Activated CD8-positive, alpha-beta memory T cell treated with anti-CD3 and anti-CD28 coated beads for 36 hours (primary cell): ENCODE data around the gene SOX4. TPM values are rescaled to one million over a fixed set of nuclear protein-coding genes. Genes with fewer than 3 reads are reported as not detected.
"Not testable (repeated sequence)": the region's sequence is repeated elsewhere in the genome, so short reads cannot be mapped to it uniquely, and the experiment has no call there.

ENCODE experiments used
- CTCF ChIA-PET: fragments of 350-600 bp; sonication (Branson Sonifier 250); formaldehyde crosslinking; loops from one replicate; lab custom pipeline; 2021; ENCODE audit warnings: antibody characterized with exemption; lab: Charles Lee
- POLR2A ChIA-PET: fragments of 350-600 bp; sonication (Branson Sonifier 250); formaldehyde crosslinking; loops from one replicate; lab custom pipeline; 2021; ENCODE audit warnings: antibody characterized with exemption; lab: Charles Lee
- total RNA-seq, 2 experiments: library from RNA; stranded (reverse); gene quantifications; one replicate each; pipeline ENCODE4 v1.2.3, GENCODE V29; 2021

SOX4 gene
- total RNA-seq, result 1 to 10 TPM; 1.2 TPM

GRCh38 chr6:21593412-21593926 lies at the start of gene SOX4:
Gene SOX4 (plus strand): TSS chr6:21593751. CDS start chr6:21594535, 784 bp downstream.
- POLR2A ChIA-PET, result interaction anchor here (0.5 kb wide), 1 partner anchor 124 kb away, joined by 4 read pairs; no protein-coding TSS in a partner anchor
- CTCF ChIA-PET, result no interaction called here

DNA sequence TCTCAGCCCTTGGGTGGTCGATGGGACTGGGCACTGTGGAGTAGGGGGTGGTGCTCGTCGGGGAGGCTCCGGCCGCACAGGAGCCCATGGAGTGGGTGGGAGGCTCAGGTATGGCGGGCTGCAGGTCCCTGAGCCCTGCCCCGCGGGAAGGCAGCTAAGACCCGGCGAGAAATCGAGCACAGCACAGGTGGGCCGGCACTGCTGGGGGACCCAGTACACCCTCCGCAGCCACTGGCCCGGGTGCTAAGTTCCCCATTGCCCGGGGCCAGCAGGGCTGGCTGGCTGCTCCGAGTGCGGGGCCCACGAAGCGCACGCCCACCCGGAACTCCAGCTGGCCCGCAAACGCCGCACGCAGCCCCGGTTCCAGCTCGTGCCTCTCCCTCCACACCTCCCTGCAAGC lies 41.3 kb upstream of the SOX4 start:
- CTCF ChIA-PET, result not testable (repeated sequence)

GRCh38 chr6:21554286-21554685 lies 39.3 kb upstream of the SOX4 start:
- ChIA-PET CTCF (interaction anchor here (0.7 kb wide), 1 partner anchor 421 kb away, joined by 3 read pairs; no protein-coding TSS in a partner anchor), POLR2A (interaction anchor here (0.6 kb wide), 1 partner anchor 279 kb away, joined by 3 read pairs; no protein-coding TSS in a partner anchor)

More for the DNA sequence above, 41.3 kb upstream of the SOX4 start:
- POLR2A ChIA-PET, result not testable (repeated sequence)

DNA sequence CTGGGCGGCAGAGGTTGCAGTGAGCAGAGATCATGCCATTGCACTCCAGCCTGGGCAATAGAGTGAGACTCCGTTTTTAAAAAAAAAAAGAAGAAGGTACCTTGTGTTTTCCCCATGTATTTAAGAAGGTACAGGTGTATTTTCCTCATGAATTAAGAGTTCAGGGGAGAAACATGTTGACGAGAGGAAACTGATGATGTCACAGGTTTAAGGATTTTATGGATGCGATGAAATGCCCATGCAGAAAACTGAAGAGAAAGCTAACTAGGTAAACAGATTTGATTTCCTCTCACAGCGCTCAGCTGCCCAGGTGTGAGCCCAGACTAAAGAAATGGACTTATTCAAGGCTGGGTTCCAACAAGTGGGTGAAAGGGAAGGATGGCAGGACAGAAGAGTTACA lies 38.4 kb upstream of the SOX4 start:
- ChIA-PET CTCF (no interaction called here), POLR2A (no interaction called here)

DNA sequence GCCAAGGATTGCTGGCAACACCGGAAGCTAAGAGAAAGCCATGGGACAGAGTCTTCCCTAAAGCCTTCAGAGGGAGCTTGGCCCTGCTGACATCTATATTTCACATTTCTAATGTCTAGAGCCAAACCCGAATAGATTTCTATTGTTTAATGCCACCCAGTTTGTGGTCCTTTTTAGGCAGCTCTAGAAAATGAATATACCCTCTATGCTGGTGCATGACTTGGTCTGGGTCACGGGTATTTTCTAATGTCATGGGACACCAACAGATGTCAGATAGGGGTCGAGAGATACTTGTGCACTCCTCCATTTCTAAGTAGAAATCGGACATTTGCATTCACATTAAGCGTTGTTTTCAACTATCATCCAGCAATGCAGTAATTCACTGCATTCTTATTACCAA lies 37.0 kb upstream of the SOX4 start:
- ChIA-PET CTCF (no interaction called here), POLR2A (no interaction called here)

DNA sequence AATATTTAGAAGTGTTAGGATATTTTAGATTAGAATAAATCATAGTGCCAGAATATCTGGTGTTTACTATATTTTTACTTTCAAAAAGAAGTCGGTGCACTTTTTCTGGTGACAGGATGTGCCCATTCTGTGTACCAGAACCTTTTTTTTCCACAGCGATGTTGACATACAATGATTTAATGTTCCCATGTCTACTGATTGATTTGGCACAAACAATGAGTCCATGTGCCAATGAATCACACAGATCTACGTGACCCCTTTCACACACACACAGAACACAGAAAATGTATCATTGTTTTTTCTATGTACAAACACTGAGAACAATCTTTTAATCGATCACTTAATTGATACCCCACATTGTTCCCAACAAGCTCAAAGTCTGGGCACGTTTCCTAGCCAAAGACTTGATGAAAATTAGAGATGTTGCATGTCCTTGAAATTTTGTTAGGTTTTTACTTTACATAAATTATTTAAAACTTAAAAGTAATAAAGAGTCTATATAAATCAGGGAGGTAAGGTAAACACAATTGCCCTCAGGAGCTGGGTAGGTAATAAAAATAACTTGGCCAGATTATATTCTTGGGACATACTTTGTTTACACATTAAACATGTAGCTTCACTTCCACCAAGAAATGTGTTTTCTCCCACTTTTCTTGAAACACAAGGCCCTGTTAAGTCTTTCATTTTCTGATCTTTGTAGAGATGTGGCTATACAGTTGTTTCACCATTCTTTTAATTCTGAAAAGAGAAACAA lies 36.4 kb upstream of the SOX4 start:
- ChIA-PET CTCF (no interaction called here), POLR2A (no interaction called here)

GRCh38 chr6:21559238-21559637 lies 34.3 kb upstream of the SOX4 start:
- ChIA-PET CTCF (no interaction called here), POLR2A (no interaction called here)

DNA sequence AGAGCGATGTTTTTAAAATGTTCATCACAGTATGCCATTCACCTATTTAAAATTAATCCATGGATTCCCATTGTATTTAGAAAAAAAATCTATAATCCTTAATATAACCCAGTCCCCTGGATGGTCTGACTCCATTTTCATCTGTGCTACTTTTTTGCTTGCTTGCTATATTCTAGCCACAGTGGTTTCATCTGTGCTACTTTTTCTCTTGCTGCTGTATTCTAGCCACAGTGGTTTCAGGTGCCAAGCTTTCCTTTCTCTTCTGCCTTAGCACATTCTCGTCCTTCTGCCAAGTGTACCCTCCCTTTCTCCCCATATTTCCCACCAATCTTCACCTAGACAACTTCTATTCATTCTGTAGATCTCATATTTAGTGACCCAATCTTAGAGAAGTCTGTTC lies 33.3 kb upstream of the SOX4 start:
- ChIA-PET POLR2A (no interaction called here), CTCF (no interaction called here)

GRCh38 chr6:21565431-21565830 lies 28.1 kb upstream of the SOX4 start:
- CTCF ChIA-PET, result interaction anchor here (0.7 kb wide), 1 partner anchor 857 kb away, joined by 3 read pairs; no protein-coding TSS in a partner anchor
- POLR2A ChIA-PET, result no interaction called here

GRCh38 chr6:21578523-21578922 lies 15.0 kb upstream of the SOX4 start:
- CTCF ChIA-PET, result no interaction called here

GRCh38 chr6:21582651-21583050 lies 10.9 kb upstream of the SOX4 start:
- ChIA-PET POLR2A (no interaction called here), CTCF (no interaction called here)

More at GRCh38 chr6:21578523-21578922, 15.0 kb upstream of the SOX4 start:
- POLR2A ChIA-PET, result no interaction called here

DNA sequence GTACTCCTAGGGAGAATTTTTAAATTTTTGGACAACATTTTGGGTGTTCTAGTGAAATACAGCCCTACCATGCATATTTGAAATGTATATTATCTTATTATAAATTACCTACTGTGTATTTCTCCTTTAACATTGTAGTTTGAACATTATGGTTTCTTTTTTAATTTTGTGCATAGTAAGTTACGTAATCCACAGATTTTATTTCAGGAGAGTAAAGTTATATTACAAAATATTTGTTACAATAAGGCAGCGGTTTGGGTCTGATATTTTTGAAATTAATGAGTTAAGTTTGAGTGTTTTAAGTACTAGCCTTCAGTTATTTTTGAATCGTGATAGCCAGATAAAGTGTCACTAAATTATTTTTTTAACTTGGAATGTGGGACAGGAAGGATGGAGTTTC lies 7.3 kb upstream of the SOX4 start:
- CTCF ChIA-PET, result no interaction called here
- POLR2A ChIA-PET, result no interaction called here

- CTCF ChIA-PET, result no interaction called here
- POLR2A ChIA-PET, result no interaction called here
Observed at GRCh38 chr6:21586740-21587178, 6.8 kb upstream of the SOX4 start.

DNA sequence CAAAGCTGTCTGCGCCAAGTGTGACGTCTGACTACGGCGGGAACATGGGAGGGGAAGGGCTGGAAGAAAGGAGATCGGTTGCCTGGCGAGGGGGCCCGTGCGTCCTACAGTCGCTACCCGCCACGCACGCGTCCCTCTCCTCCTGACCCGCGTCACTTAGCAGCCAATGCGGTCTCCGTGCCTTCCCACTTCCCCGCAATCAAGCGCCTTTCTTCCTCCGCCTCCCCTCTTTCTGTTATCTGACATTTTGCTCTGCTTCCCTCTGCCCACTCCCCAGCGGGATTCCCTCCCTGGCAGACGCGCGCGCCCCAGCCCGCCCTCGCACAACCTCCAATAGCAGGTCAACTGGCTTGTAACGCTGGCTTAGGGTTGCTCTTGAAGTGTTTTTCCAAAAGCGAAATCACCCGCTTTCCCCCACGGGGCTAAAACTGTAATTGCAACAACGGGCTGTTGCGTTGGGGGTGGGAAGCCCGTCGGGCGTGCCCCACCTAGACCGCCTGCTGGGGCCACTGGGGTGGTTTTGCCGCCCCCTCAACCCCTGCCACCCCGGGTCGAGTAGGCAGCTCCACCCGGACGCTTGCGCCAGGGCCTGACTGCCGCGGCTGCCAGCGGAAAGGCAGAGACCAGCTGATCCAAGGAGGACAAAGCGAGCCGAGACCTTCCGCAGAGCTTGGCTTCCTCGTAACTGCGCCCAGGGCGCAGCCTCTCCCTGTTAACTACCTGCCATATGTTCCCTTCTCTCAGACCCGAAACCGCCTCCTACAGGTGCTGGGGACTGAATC lies 6.2 kb upstream of the SOX4 start:
- POLR2A ChIA-PET, result no interaction called here
- CTCF ChIA-PET, result no interaction called here

DNA sequence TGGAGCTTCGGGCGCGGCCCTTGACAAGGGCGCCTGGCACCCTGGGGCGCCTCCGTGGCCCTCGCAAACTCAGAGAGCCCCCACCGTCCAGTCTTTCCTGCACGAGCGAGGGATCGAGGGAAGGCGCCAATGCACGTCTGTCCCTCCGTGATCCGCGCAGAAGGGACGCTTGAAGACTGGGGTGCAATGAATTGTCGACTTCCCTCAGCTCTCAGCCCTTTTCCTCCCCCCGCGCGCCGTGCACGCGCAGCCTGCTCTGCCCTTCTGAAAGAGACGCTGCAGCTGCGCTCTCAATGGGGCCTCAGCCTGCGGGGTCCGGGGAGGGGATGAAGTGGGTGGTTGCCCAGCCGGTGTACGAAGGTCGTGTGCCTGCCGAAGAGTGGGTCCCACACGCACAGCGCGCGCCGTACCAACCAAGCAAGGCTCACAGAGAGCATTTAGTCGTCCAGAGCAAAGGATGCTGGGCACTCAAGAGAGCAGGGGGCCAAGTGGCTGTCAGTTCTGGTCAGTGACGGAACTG lies 5.5 kb upstream of the SOX4 start:
- ChIA-PET POLR2A (interaction anchor here (0.6 kb wide), 2 partner anchors 238 to 1255 kb away, joined by 3 to 5 read pairs; no protein-coding TSS in a partner anchor), CTCF (interaction anchor here (1.2 to 2.0 kb wide), 2 partner anchors 1024 to 1026 kb away, joined by 5 to 11 read pairs; no protein-coding TSS in a partner anchor)

DNA sequence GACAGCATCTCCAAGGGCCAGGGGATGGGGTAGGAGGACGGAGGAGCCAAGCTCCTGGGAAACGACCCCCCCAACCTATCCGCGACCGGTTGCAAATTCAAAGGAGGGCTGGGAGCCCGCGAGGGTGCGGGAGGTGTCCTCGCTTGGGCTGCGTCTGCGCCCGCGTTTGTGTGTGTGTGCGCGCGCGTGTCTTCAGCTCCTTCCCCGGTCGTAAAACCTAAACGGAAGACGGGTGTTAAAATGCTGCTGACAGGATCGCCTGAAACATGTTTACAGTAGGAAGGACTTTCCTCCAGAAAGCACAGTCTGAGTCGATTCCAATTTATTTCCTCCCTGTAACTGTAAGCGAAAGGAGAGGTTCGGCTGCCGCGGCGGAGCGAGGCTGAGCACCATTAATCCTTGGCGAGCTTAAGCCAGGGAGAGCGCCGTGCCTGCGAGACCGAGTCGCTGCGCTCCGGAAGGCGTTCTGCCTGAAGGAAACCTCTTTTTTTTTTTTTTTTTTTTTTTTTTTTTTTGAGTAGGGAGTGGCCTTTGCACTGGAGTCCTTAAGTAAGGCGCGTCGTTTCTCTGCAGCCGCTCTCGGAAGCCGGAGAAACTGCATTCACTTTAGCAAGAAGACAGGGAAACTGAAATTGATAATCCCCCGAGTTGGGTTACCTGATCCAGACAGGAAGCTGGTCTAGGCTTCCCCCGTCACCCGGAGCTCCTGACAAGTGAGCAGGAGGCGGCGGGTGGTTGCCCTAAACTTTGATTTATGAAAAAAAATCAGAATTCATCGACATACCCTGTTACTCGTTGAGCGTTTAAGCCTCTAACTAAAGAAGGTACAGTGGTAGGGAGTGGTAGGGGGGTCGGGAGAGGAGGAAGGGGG lies 4.8 kb upstream of the SOX4 start:
- ChIA-PET POLR2A (interaction anchor here (0.6 to 0.7 kb wide), 3 partner anchors 239 to 1256 kb away, joined by 3 to 6 read pairs (median 5); no protein-coding TSS in a partner anchor), CTCF (interaction anchor here (0.6 to 2.0 kb wide), 6 partner anchors 21 to 1037 kb away, joined by 3 to 11 read pairs (median 4); no protein-coding TSS in a partner anchor)

DNA sequence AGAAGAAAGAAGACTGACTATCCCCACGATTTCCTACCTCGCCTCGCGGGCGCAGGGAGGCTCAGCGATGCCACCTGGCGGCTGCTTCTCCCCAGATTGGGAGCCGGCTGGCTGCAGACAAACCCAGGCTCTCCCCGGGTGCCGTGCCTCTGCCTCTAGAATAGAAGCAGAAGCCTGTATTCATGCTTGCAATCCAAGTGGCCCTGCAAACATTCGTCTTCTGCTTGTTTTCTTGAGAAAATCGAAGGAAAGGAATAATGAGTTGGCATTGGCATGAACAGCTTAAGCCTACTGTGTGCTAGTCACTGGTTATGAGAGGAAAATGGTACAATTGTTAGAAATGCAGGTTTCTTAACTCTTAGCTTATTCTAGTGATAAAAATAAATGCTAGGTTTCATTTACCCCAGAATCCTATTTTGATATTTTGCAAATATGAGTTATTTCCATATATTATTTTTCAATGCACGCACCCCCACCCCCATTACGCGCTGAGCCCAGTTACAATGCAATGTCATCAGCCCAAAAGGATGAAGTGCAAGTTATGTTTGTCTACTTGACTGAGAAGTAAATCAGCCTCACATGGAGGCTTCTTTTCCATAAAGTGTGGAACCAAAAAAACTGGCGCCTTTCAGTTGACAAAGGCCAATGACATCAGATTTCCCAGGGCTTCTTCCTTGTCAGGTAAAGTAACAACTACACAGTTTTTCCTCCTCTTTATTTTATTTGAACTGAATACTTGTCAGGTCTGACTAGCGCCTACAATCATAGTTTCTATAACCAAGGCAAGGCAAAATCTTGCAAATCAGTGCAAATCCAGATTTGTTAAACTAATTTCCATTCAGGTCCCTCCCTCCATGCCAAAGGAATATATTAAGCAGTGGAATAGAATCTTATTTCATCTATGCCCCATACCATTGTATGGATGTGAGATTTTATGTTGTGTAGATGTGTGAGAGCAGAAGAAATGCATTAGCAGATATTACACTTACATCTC lies 3.9 kb upstream of the SOX4 start:
- ChIA-PET POLR2A (interaction anchor here (0.7 kb wide), 1 partner anchor 548 kb away, joined by 6 read pairs; no protein-coding TSS in a partner anchor), CTCF (interaction anchor here (0.6 to 2.0 kb wide), 4 partner anchors 99 to 1028 kb away, joined by 3 to 11 read pairs (median 6); no protein-coding TSS in a partner anchor)
